GM12892 (cell line): ENCODE results near the gene DLGAP1.

Source experiments
- POLR2A ChIP-seq: IDR thresholded peaks from 2 replicates; pipeline ENCODE4 v1.6.1; 2011; ENCODE audit warnings: low read depth, low read length, control low read depth
- POLR2AphosphoS5 ChIP-seq: IDR thresholded peaks from 2 replicates; pipeline ENCODE4 v1.6.1; 2011; ENCODE audit warnings: low read depth, low read length, control low read depth

DNA sequence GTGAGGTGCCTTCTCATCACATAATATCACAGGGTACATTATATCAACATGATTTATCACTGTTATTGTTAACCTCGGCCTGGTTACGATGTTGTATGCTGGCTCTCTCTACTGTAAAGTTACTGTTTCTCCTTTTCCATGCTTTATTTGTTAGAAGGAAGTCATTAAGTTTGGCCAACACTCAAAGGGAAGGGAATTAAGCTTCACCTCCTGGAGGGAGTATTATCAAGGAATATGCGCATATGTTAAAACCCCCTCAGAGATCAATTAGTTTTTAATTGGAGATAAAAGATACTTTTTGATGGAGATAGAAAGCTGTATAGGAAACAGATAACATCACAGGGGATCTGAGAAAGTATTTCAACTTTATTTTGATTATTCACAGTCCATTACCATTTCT is 221.6 kb downstream of the DLGAP1 start:
- no peak for TF ChIP-seq POLR2A
- TF ChIP-seq POLR2AphosphoS5, result no peak
